ENCODE measurements around the gene FETUB.
"Not testable (repeated sequence)": the region's sequence is repeated elsewhere in the genome, so short reads cannot be mapped to it uniquely, and the experiment has no call there.

Gene FETUB

DNA sequence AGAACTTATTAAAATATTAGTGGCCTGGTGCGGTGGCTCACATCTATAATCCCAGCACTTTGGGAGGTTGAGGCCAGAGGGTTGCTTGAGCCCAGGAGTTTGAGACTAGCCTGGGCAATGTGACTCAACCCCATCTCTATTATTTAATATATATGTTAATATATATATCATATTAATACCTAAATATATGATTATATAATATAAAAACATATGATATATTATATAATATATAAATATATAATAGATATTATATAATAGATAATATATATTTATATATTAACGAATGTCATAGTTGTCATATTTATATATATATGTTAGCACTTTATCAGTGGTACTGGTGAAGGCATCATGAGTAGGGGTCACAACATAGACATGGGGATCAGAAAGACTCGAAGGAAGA, 30.9 kb downstream of the FETUB start:
- no peak for DNase-seq (ENCODE audit: low read depth in 3 of 3, low spot score in 1 of 3)

DNA sequence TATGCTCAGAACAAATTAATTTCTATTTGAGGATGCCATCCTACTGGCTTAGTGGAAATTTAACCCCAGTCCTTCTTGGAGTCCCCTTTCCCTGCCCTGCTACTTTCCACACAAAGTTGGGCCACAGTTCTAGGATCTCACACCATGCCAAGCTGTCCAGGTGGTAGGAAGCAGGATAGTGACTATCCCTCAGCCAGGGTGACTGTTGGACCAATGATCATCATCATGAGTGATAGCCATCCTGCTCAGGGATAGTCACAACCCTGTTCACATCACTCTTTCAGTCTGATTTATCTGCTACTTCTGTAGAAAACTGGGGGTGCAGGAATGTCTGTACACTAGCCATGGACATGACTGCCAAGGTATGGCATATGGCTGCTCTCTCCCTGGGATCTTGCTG, 38.4 kb downstream of the FETUB start:
- no peak for DNase-seq (ENCODE audit: low read depth in 3 of 3, low spot score in 1 of 3)

DNA sequence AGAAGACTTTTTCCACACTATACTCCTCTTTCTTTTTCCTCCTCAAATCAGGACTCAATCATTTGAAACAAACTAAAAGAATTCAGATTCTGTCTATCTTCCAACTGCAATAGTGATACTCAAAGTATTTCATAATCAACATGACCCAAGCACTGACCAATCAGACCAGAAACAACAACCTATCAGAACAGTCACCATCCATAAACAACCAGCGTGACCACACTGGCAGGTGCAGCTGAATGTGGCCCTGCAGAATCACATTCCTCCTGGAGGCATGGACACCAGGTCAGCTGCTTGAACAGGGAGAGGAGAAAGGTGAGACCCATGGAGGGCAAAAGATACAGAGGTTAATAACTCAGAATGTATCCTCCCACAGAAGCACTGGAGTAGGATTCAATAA, 39.0 kb downstream of the FETUB start:
- DNase-seq (ENCODE audit: low read depth in 3 of 3, low spot score in 1 of 3) = no peak

DNA sequence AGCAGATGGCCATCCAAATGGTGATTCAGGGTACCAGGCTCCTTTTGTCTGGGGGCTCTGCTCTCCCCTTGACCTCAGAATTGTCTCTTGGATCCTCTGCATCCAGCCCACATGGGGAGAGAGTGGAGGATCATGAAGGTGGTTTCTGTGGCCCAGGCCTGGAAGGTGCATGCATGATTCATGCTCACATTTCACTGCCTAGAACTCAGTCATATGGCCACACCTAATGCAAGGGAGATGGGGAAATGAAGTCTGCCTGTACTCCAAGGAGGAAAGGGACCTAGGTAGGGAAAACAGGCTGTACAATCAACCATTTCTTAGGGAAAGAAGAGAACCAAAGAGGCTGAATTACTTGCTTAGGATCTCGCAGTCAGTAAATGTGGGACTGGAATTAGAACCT, 40.7 kb downstream of the FETUB start:
- no peak for DNase-seq (ENCODE audit: low read depth in 3 of 3, low spot score in 1 of 3)

DNA sequence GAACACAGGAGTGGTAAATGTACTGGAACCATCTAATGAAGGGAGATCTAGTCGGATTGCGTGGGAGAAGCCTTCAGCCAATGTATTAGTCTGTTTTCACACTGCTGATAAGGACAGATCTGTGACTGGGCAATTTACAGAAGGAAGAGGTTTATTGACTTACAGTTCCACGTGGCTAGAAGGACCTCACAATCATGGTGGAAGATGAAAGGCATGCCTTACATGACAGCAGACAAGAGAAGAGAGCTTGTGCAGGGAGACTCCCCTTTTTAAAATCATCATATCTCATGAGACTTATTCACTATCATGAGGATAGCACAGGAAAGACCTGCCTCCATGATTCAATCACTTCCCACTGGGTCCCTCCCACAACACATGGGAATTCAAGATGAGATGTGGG, 42.6 kb downstream of the FETUB start:
- DNase-seq (ENCODE audit: low read depth in 3 of 3, low spot score in 1 of 3) = no peak

DNA sequence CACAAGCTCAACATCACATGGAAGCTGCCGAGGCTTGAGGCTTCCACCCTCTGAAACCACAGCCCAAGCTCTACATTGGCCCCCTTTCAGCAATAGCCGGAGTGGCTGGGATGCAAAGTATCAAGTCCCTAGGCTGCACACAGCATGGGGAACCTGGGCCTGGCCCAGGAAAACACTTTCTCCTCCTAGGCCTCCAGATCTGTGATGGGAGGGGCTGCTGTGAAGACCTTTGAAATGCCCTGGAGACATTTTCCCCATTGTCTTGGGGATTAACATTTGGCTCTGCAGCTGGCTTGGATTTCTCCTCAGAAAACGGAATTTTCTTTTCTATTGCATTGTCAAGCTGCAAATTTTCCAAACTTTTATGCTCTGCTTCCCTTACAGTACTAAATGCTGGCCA, 43.8 kb downstream of the FETUB start:
- no peak for DNase-seq (ENCODE audit: low read depth in 3 of 3, low spot score in 1 of 3)

DNA sequence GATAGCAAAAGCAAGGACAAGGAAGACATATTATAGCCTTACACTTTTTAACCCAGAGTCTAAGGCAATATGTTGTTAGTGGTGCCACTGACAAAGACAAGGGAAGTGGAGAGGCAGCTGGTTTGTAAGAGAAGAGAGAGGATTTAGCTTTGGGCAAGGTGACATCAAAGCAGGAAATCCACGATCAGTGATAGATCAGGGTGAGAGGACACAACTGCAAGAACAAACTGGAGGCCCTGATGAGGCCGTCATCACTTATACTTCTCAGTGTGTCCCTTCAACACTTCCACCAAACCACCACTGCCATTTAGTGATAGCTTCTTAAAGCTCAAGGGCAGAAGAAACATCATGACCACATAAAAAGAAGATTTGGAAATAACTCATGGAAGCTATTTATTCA, 46.3 kb downstream of the FETUB start:
- DNase-seq (ENCODE audit: low read depth in 3 of 3, low spot score in 1 of 3) = not testable (repeated sequence)

DNA sequence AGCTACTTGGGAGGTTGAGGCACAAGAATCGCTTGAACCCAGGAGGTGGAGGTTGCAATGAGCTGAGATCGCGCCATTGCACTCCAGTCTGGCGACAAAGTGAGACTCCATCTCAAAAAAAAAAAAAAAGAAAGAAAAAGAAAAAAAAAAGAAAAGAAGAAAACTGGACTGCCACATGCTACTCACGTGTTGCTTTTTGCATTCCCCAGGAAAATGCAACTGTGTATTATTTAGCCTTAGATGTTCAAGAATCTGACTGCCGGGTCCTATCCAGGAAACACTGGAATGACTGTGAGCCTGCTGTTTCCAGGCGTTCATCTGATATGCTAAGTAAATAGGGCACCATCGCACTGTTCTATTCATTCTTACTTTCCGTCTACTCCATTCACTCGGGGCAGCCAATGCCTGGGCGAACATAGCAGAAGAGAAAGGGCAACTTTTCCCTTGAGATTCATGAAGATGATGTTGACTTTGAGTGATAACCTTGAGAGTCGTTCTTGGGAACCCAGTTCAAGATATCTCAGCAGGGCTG, 47.0 kb downstream of the FETUB start:
- no peak for DNase-seq (ENCODE audit: low read depth in 3 of 3, low spot score in 1 of 3)

DNA sequence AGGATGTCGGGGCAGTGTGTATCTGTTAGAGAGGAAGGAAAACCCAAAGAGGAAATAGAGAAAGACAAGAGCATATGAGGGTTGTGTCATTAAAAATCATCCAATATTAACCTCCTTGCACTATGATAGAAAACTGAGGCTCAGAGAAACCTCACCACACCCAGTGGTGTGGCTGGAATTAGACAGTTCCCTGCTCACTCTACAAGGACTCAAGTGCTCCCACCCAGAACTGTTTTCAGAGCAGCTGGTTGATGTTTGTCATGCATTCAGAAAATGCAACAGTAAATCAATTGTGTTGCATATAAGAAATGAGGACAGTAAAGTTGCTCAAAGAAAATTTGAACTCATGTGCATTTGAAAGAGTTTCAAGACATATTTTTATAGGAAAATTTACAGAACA, 50.1 kb downstream of the FETUB start:
- DNase-seq (ENCODE audit: low read depth in 3 of 3, low spot score in 1 of 3) = not testable (repeated sequence)

DNA sequence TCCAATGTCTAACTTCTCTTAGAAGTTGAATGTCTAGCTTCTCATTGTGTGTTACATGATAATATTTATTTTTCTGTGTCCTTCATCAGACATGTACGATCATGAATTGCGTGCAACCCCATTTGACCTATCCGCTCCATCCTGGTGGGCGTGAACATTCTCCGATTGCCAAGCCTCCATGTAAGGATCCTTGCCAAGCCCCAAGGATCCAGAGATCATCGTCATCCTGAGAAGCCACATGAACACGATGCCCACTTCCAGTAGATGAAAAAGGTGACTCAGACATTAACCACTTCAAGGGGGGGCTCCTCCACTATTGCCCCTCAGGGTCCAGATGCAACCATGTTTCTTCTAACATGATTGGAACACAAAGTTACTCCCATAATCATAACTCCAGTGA, 51.5 kb downstream of the FETUB start:
- no peak for DNase-seq (ENCODE audit: low read depth in 3 of 3, low spot score in 1 of 3)

DNA sequence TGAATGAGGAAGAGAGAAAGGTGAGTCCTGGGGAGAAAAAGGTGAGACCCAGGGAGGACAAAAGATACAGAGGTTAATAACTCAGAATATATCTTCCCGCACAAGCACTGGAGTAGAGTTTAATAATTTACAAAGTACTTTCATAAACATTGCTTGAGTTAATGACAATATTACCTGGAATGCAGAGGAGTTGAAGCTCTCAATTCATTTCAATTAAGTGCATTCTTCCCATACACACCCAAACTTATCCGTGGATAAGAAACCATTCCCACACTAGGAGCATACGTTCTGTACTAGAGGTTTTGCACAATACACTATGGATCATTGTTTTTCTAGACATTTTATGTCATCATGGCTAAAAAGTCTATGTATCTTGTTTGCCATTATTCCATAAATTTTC, 53.6 kb downstream of the FETUB start:
- no peak for DNase-seq (ENCODE audit: low read depth in 3 of 3, low spot score in 1 of 3)

DNA sequence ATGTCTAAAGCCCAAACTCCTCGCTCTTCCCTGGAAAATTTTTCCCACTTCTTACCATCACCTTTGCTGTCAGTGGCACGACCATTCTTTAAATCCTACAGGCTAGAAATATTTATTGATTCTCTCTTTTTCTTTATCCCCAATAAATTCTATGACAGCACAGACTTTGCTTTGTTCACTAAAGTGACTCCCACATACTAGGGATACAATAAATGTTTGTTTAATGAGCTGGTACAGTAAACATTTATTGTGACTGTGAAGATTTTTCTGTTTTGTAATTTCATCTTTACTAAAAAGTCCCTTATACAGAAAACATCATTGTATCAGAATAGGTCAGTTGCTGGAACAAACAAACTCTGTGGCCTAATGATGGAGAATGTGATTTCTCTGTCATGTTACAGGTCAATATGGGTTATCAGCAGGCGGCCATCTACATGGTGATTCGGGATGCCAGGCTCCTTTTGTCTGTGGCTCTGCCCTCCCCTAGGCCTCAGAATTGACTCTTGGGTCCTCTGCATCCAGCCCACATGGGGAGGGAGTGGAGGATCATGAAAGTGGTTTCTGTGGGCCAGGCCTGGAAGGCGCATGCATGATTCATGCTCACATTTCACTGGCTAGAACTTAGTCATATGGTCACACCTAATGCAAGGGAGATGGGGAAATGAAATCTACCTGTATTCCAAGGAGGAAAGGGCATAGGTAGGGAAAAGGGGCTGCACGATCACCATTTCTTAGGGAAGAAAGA, 54.3 kb downstream of the FETUB start:
- no peak for DNase-seq (ENCODE audit: low read depth in 3 of 3, low spot score in 1 of 3)

DNA sequence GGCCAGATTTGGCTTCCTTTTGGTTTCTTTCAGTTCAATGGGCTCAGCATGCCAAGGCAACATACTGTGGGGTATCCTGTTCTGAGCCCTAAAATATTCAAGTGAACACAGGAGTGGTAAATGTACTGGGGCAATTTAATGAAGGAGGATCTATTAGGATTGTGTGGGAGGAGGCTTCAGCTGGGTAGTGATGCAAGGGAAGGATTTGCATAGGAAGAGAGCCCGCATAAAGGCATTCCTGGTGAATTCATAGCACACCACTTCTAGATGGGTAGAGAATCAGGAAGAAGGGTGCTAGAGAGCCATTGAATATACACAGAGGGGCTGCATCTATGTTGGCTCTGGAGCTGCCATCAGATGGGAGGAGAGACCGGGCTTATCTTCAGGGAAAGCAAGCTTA, 56.3 kb downstream of the FETUB start:
- DNase-seq (ENCODE audit: low read depth in 3 of 3, low spot score in 1 of 3) = no peak

DNA sequence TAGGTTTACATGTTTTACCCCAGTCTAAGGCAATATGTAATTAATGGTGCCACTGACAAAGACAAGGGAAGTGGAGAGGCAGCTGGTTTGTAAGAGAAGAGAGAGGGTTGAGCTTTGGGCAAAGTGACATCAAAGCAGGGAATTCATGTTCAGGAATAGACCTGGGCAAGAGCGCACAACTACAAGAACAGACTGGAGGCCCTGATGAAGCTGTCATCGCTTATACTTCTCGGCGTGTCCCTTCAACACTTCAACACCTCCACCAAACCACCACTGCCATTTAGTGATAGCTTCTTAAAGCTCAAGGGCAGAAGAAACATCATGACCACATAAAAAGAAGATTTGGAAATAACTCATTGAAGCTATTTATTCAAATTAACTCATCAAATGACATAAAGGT, 57.3 kb downstream of the FETUB start:
- no peak for DNase-seq (ENCODE audit: low read depth in 3 of 3, low spot score in 1 of 3)

DNA sequence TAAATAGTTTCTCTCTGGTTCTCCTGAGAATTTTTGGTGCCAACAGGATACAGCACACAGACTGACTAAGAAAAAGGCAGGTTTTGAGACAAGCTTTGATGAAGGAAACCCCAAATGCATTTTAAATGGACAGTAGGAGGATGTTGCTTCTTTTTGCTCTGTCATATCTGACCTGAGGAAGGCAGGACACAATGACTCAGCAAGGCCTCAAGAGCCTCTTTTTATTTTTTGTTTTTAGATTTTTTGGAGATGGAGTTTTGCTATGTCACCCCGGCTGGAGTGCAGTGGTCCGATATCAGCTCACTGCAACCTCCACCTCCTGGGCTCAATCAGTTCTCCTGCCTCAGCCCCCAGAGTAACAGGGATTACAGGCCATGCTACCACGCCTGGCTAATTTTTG, 60.1 kb downstream of the FETUB start:
- no peak for DNase-seq (ENCODE audit: low read depth in 3 of 3, low spot score in 1 of 3)

DNA sequence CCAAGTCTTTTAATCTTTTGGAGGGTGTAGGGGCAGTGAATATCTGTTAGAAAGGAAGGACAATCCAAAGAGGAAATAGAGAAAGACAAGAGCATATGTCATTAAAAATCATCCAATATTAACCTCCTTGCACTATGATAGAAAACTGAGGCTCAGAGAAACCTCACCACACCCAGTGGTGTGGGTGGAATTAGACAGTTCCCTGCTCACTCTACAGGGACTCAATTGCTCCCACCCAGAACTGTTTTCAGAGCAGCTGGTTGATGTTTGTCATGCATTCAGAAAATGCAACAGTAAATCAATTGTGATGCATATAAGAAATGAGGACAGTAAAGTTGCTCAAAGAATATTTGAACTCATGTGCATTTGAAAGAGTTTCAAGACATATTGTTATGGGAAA, 62.3 kb downstream of the FETUB start:
- not testable (repeated sequence) for DNase-seq (ENCODE audit: low read depth in 3 of 3, low spot score in 1 of 3)

Measured in stimulated activated CD4-positive, alpha-beta T cell treated with anti-CD3 and anti-CD28 coated beads, TNF-alpha, amount 100 ng/mL, for 1 hour (primary cell).